ENCODE results near the gene THAP7. TPM values are rescaled to one million over a fixed set of nuclear protein-coding genes. Genes with fewer than 3 reads are reported as not detected.

THAP7 gene
- total RNA-seq, 2 experiments from 2014 or later = 33.6 to 33.8 TPM

DNA sequence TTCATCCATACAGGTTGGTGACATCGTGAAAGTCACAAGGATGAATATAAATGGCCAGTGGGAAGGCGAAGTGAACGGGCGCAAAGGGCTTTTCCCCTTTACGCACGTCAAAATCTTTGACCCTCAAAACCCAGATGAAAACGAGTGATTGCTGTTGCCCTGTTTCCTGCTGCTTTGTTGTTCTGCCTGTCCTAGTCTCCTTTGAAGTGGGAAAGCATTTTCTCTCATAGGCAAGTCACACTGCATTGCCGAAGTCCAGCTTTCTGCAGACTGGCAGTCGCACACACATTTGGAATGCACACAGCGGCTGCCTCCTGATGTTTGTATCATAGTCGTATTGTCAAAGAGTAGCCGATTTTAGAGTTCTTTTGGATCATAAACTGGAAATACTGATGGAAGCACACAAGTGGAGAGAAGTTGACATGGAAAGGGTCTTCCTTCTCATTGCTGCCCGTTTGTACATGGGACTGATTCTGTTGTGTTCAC is 52.2 kb downstream of the THAP7 start:
- peaks cover 14% of the 10 kb centered on the region for H3K36me3 Mint-ChIP-seq
- peaks cover 26% of the 10 kb centered on the region for H3K4me1 Mint-ChIP-seq
- no peaks in the 10 kb centered on the region for H3K9me3 Mint-ChIP-seq
- no peaks in the 10 kb centered on the region for H3K27me3 Mint-ChIP-seq
- DNase-seq = no peak
- POLR2A ChIA-PET = interaction anchor here (1.2 kb wide), 1 partner anchor 11 kb away, joined by 3 read pairs; no protein-coding TSS in a partner anchor
- no peak for ATAC-seq (ENCODE audit: low read depth)
- peak overlapping the region; percentile 23 for H3K27ac Mint-ChIP-seq
- no peak overlapping the region for H3K4me3 Mint-ChIP-seq

Small RNAs within 50 kb of the gene (microRNA-seq; reads per million reads assigned to microRNA genes)
- gene MIR649 = not detected

Other genes with a start within 250 kb of the THAP7 start
- not detected for gene SERPIND1, start 228.0 kb downstream of the THAP7 start, total RNA-seq
- 100 to 1,000 TPM; 100 to 106 TPM for gene PI4KA, start 143.3 kb downstream of the THAP7 start, total RNA-seq
- gene SNAP29, start 143.1 kb downstream of the THAP7 start, total RNA-seq = 10 to 100 TPM; 29.7 to 32.5 TPM
- gene CRKL, start 84.7 kb downstream of the THAP7 start, total RNA-seq = 10 to 100 TPM; 91.0 to 92.9 TPM
- under 1 TPM; 0.37 to 0.94 TPM for gene AIFM3, start 34.9 kb downstream of the THAP7 start, total RNA-seq
- 10 to 100 TPM; 80.1 to 80.9 TPM for gene LZTR1, start 19.8 kb downstream of the THAP7 start, total RNA-seq
- 1 to 10 TPM in 1 of 2 experiments, under 1 TPM in 1; 0.82 to 1.9 TPM for gene P2RX6, start 13.0 kb upstream of the THAP7 start, total RNA-seq
- 1 to 10 TPM in 1 of 2 experiments, under 1 TPM in 1; 0.79 to 1.2 TPM for gene SLC7A4, start 30.4 kb upstream of the THAP7 start, total RNA-seq
- gene LRRC74B, start 43.8 kb upstream of the THAP7 start, total RNA-seq = not detected